Body of pancreas (tissue), 4 donors: ENCODE data around the gene MMP23B.

Experiments
- CTCF ChIP-seq, 7 experiments: fragments of 450-650 bp in 4 of 7; fragments of 200-600 bp in 3 of 7; sonication (generic) in 3 of 7; IDR thresholded peaks; one replicate each; pipeline ENCODE4 v1.5.1; 2016 to 2019; ENCODE audit warnings: antibody characterized with exemption in 7 of 7
- POLR2A ChIP-seq, 3 donors: fragments of 450-650 bp; IDR thresholded peaks; one replicate each; pipeline ENCODE4 v1.6.1; 2016; ENCODE audit warnings: antibody characterized with exemption in 3 of 3, mild to moderate bottlenecking in 2 of 3

- no peak for TF ChIP-seq CTCF (IDR thresholded peaks at IDR 0.05)
- no peak for TF ChIP-seq POLR2A (IDR thresholded peaks at IDR 0.05)
Measured at GRCh38 chr1:1602968-1603506, 28.9 kb upstream of the MMP23B start.
